OCI-LY7 (cell line): ENCODE measurements around the gene KCNA2. TPM values are rescaled to one million over a fixed set of nuclear protein-coding genes. Genes with fewer than 3 reads are reported as not detected.

Source experiments
- BruUV-seq: library from RNA; stranded (reverse); fragments of 400-500 nt; replicated peaks from 2 replicates; lab custom pipeline; 2021; lab: Mats Ljungman, UMichigan
- CTCF ChIA-PET: fragments of 300-600 bp; sonication (Branson Sonifier 250); formaldehyde crosslinking; loops from one replicate; lab custom pipeline; 2022; ENCODE audit warnings: antibody characterized with exemption; ENCODE audit not compliant: unreplicated experiment; lab: Charles Lee
- POLR2A ChIA-PET: fragments of 300-600 bp; sonication (Branson Sonifier 250); formaldehyde crosslinking; loops from one replicate; lab custom pipeline; 2022; ENCODE audit warnings: antibody characterized with exemption; lab: Charles Lee
- DNase-seq: peaks from one replicate; pipeline ENCODE4 v3.0.0-alpha.2; 2015; ENCODE audit warnings: low spot score
- H2AFZ ChIP-seq: fragments of 200-600 bp; sonication (generic), shearing (Covaris generic); 2 replicates; pipeline ENCODE4 v1.6.1; 2014; ENCODE audit warnings: mild to moderate bottlenecking, antibody characterized with exemption, low read length, moderate library complexity
- H3K27ac ChIP-seq: fragments of 200-600 bp; sonication (generic); 2 replicates; pipeline ENCODE4 v1.5.1; 2014; ENCODE audit warnings: mixed run types, low read depth, mild to moderate bottlenecking, moderate library complexity, low read length, inconsistent platforms; ENCODE audit not compliant: poor library complexity, severe bottlenecking
- H3K36me3 ChIP-seq: fragments of 200-600 bp; sonication (generic); 2 replicates; pipeline ENCODE4 v1.6.1; 2014; ENCODE audit warnings: mild to moderate bottlenecking, antibody characterized with exemption, low read length, moderate library complexity, mixed read lengths; ENCODE audit not compliant: insufficient read depth
- H3K4me1 ChIP-seq: fragments of 200-600 bp; sonication (generic); 2 replicates; pipeline ENCODE4 v1.5.1; 2014; ENCODE audit warnings: mild to moderate bottlenecking, low read length; ENCODE audit not compliant: insufficient read depth, poor library complexity, severe bottlenecking
- H3K4me2 ChIP-seq: fragments of 200-600 bp; sonication (generic); 2 replicates; pipeline ENCODE4 v1.6.1; 2014; ENCODE audit warnings: mild to moderate bottlenecking, low read length
- H3K4me3 ChIP-seq: fragments of 200-600 bp; sonication (generic); 2 replicates; pipeline ENCODE4 v1.5.1; 2014; ENCODE audit warnings: mild to moderate bottlenecking, low read depth, low read length; ENCODE audit not compliant: poor library complexity, severe bottlenecking
- H3K79me2 ChIP-seq: fragments of 200-600 bp; sonication (generic); 2 replicates; pipeline ENCODE4 v1.6.1; 2016; ENCODE audit warnings: low read depth, mild to moderate bottlenecking, low read length, moderate library complexity, mixed read lengths; ENCODE audit not compliant: insufficient read depth
- H3K9me2 ChIP-seq: fragments of 200-600 bp; sonication (generic); 2 replicates; pipeline ENCODE4 v1.6.1; 2016; ENCODE audit warnings: mild to moderate bottlenecking, low read length, mixed read lengths; ENCODE audit not compliant: insufficient read depth
- H3K9me3 ChIP-seq: fragments of 200-600 bp; sonication (generic); 2 replicates; pipeline ENCODE4 v1.6.1; 2014; ENCODE audit warnings: mild to moderate bottlenecking, mixed run types, low read length, mixed read lengths
- H4K20me1 ChIP-seq: fragments of 200-600 bp; sonication (generic); 2 replicates; pipeline ENCODE4 v1.6.1; 2014; ENCODE audit warnings: mild to moderate bottlenecking, antibody characterized with exemption, low read length, moderate library complexity, mixed read lengths; ENCODE audit not compliant: insufficient read depth
- CTCF ChIP-seq: fragments of 200-600 bp; sonication (generic); conservative IDR thresholded peaks from 2 replicates; pipeline ENCODE4 v1.5.1; 2014; ENCODE audit warnings: mild to moderate bottlenecking, antibody characterized with exemption, low read length, moderate library complexity, mixed read lengths
- EZH2phosphoT487 ChIP-seq: fragments of 200-600 bp; sonication (generic); IDR thresholded peaks from 2 replicates; pipeline ENCODE4 v1.6.1; 2018; ENCODE audit warnings: low read depth, borderline replicate concordance, mild to moderate bottlenecking, mixed run types, antibody characterized with exemption, low read length, moderate library complexity, mixed read lengths
- intact Hi-C: fragments of 100-400 bp; cut with micrococcal nuclease; formaldehyde crosslinking; loops from one replicate; pipeline ENCODE4 v1.10.0; 2022; ENCODE audit not compliant: unreplicated experiment
- total RNA-seq, 2 experiments: library from RNA; depleted of rRNA in 1 of 2; stranded (reverse); fragments of >200 nt in 1 of 2; shearing (Covaris generic) in 1 of 2; gene quantifications; 2 replicates each; pipeline ENCODE4 v1.2.3, GENCODE V29; 2014 to 2022

The KCNA2 gene
- total RNA-seq, 2 experiments from 2014 or later = 0.22 to 2.3 TPM

GRCh38 chr1:110557481-110557880 lies 48.7 kb downstream of the KCNA2 start:
- POLR2A ChIA-PET = interaction anchor here (0.6 to 2.1 kb wide), 5 partner anchors 8 to 418 kb away, joined by 3 to 7 read pairs (median 3); no protein-coding TSS in a partner anchor
- intact Hi-C loops = no loop called here

GRCh38 chr1:110556471-110556807 lies 49.7 kb downstream of the KCNA2 start:
- TF ChIP-seq EZH2phosphoT487 = no peak
- no peak for TF ChIP-seq CTCF
- POLR2A ChIA-PET = interaction anchor here (2.1 kb wide), 1 partner anchor 9 kb away, joined by 7 read pairs; no protein-coding TSS in a partner anchor
- Histone ChIP-seq H3K36me3 (no peaks in the 10 kb centered on the region), H3K4me2 (no peak overlapping the region), H3K4me1 (no peaks in the 10 kb centered on the region), H3K79me2 (no peaks in the 10 kb centered on the region), H3K27ac (no peak overlapping the region), H4K20me1 (no peaks in the 10 kb centered on the region), H3K9me2 (no peaks in the 10 kb centered on the region), H3K9me3 (no peaks in the 10 kb centered on the region), H3K4me3 (no peak overlapping the region), H2AFZ (no peak overlapping the region)
- no TSS peak for BruUV-seq
- DNase-seq = no peak
- intact Hi-C loops = no loop called here
- CTCF ChIA-PET = interaction anchor here (0.5 to 0.6 kb wide), 2 partner anchors 33 to 201 kb away, joined by 3 to 4 read pairs; no protein-coding TSS in a partner anchor

More at GRCh38 chr1:110557481-110557880, 48.7 kb downstream of the KCNA2 start:
- TF ChIP-seq CTCF (no peak), EZH2phosphoT487 (no peak)
- no peak overlapping the region for H2AFZ ChIP-seq
- no TSS peak for BruUV-seq
- no peaks in the 10 kb centered on the region for H4K20me1 ChIP-seq
- CTCF ChIA-PET = no interaction called here
- H3K4me3 ChIP-seq = no peak overlapping the region
- H3K9me2 ChIP-seq = no peaks in the 10 kb centered on the region
- H3K9me3 ChIP-seq = no peaks in the 10 kb centered on the region
- no peak overlapping the region for H3K4me2 ChIP-seq
- H3K36me3 ChIP-seq = no peaks in the 10 kb centered on the region
- H3K4me1 ChIP-seq = no peaks in the 10 kb centered on the region
- no peak overlapping the region for H3K27ac ChIP-seq
- DNase-seq = no peak
- H3K79me2 ChIP-seq = no peaks in the 10 kb centered on the region

GRCh38 chr1:110555807-110556470 lies 50.2 kb downstream of the KCNA2 start:
- Histone ChIP-seq H3K9me2 (no peaks in the 10 kb centered on the region), H3K4me1 (no peaks in the 10 kb centered on the region), H3K4me2 (no peak overlapping the region), H4K20me1 (no peaks in the 10 kb centered on the region), H3K4me3 (no peak overlapping the region), H3K27ac (no peak overlapping the region), H3K36me3 (no peaks in the 10 kb centered on the region), H2AFZ (no peak overlapping the region), H3K9me3 (no peaks in the 10 kb centered on the region), H3K79me2 (no peaks in the 10 kb centered on the region)
- TF ChIP-seq CTCF (no peak), EZH2phosphoT487 (no peak)
- DNase-seq = no peak
- intact Hi-C loops = no loop called here
- ChIA-PET CTCF (interaction anchor here (0.6 kb wide), 1 partner anchor 33 kb away, joined by 4 read pairs; no protein-coding TSS in a partner anchor), POLR2A (interaction anchor here (2.1 kb wide), 1 partner anchor 9 kb away, joined by 7 read pairs; no protein-coding TSS in a partner anchor)
- BruUV-seq = no TSS peak
